Breast epithelium (tissue), 3 donors: ENCODE results near the gene P2RX2.

Experiments
- CTCF ChIP-seq, 3 donors: fragments of 450-650 bp; IDR thresholded peaks; one replicate each; pipeline ENCODE4 v1.5.1; 2016 to 2017; ENCODE audit warnings: antibody characterized with exemption in 3 of 3, mild to moderate bottlenecking in 3 of 3, moderate library complexity in 3 of 3
- POLR2A ChIP-seq: fragments of 450-650 bp; IDR thresholded peaks from one replicate; pipeline ENCODE4 v1.6.1; 2016; ENCODE audit warnings: antibody characterized with exemption, mild to moderate bottlenecking, moderate library complexity
- POLR2AphosphoS5 ChIP-seq, 3 donors: sonication (generic); formaldehyde crosslinking; IDR thresholded peaks; one replicate each; pipeline ENCODE4 v1.6.1; 2017; ENCODE audit warnings: antibody characterized with exemption in 3 of 3

GRCh38 chr12:132646850-132647249 lies 28.3 kb downstream of the P2RX2 start:
- TF ChIP-seq CTCF (IDR thresholded peaks at IDR 0.05) = no peak
- no peak for TF ChIP-seq POLR2A
- TF ChIP-seq POLR2AphosphoS5 (IDR thresholded peaks at IDR 0.05) = no peak
